Keratinocyte (primary cell): ENCODE data around the gene POU6F1. TPM values are rescaled to one million over a fixed set of nuclear protein-coding genes. Genes with fewer than 3 reads are reported as not detected.

ENCODE experiments used
- DNase-seq: peaks from one replicate; pipeline ENCODE4 v3.0.0-alpha.2; 2011; ENCODE audit warnings: low read depth, missing footprints, low spot score
- FAIRE-seq: peaks from 2 replicates; lab custom pipeline; 2011; peaks lifted over from hg19 to GRCh38; lab: Jason Lieb, UNC
- H2AFZ ChIP-seq: 2 replicates; pipeline ENCODE4 v1.6.0; 2012; ENCODE audit warnings: low read length, control low read depth, inconsistent platforms; ENCODE audit not compliant: control insufficient read depth
- H3K27ac ChIP-seq: 2 replicates; pipeline ENCODE4 v1.5.1; 2011; ENCODE audit warnings: low read length; ENCODE audit not compliant: control insufficient read depth, insufficient read depth
- H3K27me3 ChIP-seq: 3 replicates; pipeline ENCODE4 v1.6.0; 2011; ENCODE audit warnings: low read length; ENCODE audit not compliant: control insufficient read depth, insufficient read depth; ENCODE audit errors: extremely low read depth
- H3K36me3 ChIP-seq, 2 experiments: 2 replicates in 1 of 2; 3 replicates in 1 of 2; pipeline ENCODE4 v1.5.1; 2011; ENCODE audit warnings: low read length in 2 of 2, mild to moderate bottlenecking in 1 of 2; ENCODE audit not compliant: control insufficient read depth in 2 of 2, insufficient read depth in 2 of 2; ENCODE audit errors: extremely low read depth in 1 of 2
- H3K4me1 ChIP-seq: 3 replicates; pipeline ENCODE4 v1.5.1; 2011; ENCODE audit warnings: low read length; ENCODE audit not compliant: control insufficient read depth, insufficient read depth; ENCODE audit errors: extremely low read depth
- H3K4me2 ChIP-seq: 3 replicates; pipeline ENCODE4 v1.6.0; 2011; ENCODE audit warnings: low read depth, low read length; ENCODE audit not compliant: control insufficient read depth, insufficient read depth; ENCODE audit errors: extremely low read depth
- H3K4me3 ChIP-seq, 3 experiments: fragments of 200-600 bp in 1 of 3; sonication (generic) in 1 of 3; 2 replicates in 2 of 3; 3 replicates in 1 of 3; pipeline ENCODE4 v1.5.1; 2011 to 2016; ENCODE audit warnings: low read length in 3 of 3, mild to moderate bottlenecking in 3 of 3, control low read depth in 2 of 3, inconsistent platforms in 1 of 3, low read depth in 1 of 3, mixed read lengths in 1 of 3, mixed run types in 1 of 3, moderate library complexity in 1 of 3; ENCODE audit not compliant: control insufficient read depth in 2 of 3, insufficient read depth in 2 of 3; ENCODE audit errors: extremely low read depth in 1 of 3
- H3K79me2 ChIP-seq: 2 replicates; pipeline ENCODE4 v1.6.0; 2012; ENCODE audit warnings: low read length; ENCODE audit not compliant: control insufficient read depth, insufficient read depth
- H3K9ac ChIP-seq: 3 replicates; pipeline ENCODE4 v1.6.0; 2011; ENCODE audit warnings: low read length; ENCODE audit not compliant: control insufficient read depth, insufficient read depth; ENCODE audit errors: extremely low read depth
- H3K9me1 ChIP-seq: 3 replicates; pipeline ENCODE4 v1.6.0; 2011; ENCODE audit warnings: low read length; ENCODE audit not compliant: control insufficient read depth, insufficient read depth; ENCODE audit errors: extremely low read depth
- H3K9me3 ChIP-seq: 2 replicates; pipeline ENCODE4 v1.5.1; 2012; ENCODE audit warnings: low read depth, low read length; ENCODE audit not compliant: control insufficient read depth
- H4K20me1 ChIP-seq: 3 replicates; pipeline ENCODE4 v1.6.0; 2011; ENCODE audit warnings: low read length; ENCODE audit not compliant: control insufficient read depth, insufficient read depth; ENCODE audit errors: extremely low read depth
- EZH2 ChIP-seq: IDR thresholded peaks from one replicate; pipeline ENCODE4 v1.6.1; 2012; ENCODE audit warnings: inconsistent platforms, mild to moderate bottlenecking, low read length, moderate library complexity
- dilution Hi-C: fragments of 300-500 bp; cut with MboI; formaldehyde crosslinking; loops from one replicate; pipeline ENCODE4 v1.7.0; 2020; ENCODE audit warnings: low sequenced_read_pairs; ENCODE audit not compliant: extremely low pct_ligation_motif_present
- polyA minus RNA-seq, 3 experiments: library from RNA; depleted of rRNA, polyadenylated mRNA; stranded (reverse); fragments of >200 nt; gene quantifications; 1 replicate in 1 of 3; 2 replicates in 1 of 3; 3 replicates in 1 of 3; pipeline ENCODE4 v1.2.3, GENCODE V29; 2011
- polyA plus RNA-seq, 5 experiments: library from polyadenylated mRNA; depleted of rRNA in 3 of 5; stranded (reverse) in 3 of 5; stranded (forward) in 1 of 5; unstranded in 1 of 5; fragments of >200 nt; gene quantifications; 1 replicate in 1 of 5; 2 replicates in 3 of 5; 3 replicates in 1 of 5; pipeline versions ENCODE4 v1.2.1 to v1.2.3, GENCODE V29; 2011 to 2012; ENCODE audit warnings: missing spikeins in 2 of 5, low read depth in 1 of 5, low replicate concordance in 1 of 5
- TF ChIP-seq, protein P1 (sequence below), 3 experiments: IDR thresholded peaks in 1 of 3; conservative IDR thresholded peaks in 1 of 3; optimal IDR thresholded peaks in 1 of 3; 2 replicates in 2 of 3; 3 replicates in 1 of 3; pipeline versions ENCODE3 to v1.5.1; 2011; ENCODE audit warnings: low read length in 3 of 3, mild to moderate bottlenecking in 3 of 3, moderate library complexity in 2 of 3, control low read depth in 1 of 3, inconsistent platforms in 1 of 3; ENCODE audit not compliant: insufficient read depth in 2 of 3; ENCODE audit errors: extremely low read depth in 1 of 3

The POU6F1 gene, protein sequence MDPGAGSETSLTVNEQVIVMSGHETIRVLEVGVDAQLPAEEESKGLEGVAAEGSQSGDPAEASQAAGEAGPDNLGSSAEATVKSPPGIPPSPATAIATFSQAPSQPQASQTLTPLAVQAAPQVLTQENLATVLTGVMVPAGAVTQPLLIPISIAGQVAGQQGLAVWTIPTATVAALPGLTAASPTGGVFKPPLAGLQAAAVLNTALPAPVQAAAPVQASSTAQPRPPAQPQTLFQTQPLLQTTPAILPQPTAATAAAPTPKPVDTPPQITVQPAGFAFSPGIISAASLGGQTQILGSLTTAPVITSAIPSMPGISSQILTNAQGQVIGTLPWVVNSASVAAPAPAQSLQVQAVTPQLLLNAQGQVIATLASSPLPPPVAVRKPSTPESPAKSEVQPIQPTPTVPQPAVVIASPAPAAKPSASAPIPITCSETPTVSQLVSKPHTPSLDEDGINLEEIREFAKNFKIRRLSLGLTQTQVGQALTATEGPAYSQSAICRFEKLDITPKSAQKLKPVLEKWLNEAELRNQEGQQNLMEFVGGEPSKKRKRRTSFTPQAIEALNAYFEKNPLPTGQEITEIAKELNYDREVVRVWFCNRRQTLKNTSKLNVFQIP
- polyA plus RNA-seq: 0.29 to 0.45 TPM (median 0.42 TPM) in 3 replicates
- 0.32 TPM for polyA plus RNA-seq (2011; ENCODE audit: low read depth)
- polyA plus RNA-seq (2011; cell fraction: cytosol; rRNA removed): 0.23 and 0.55 TPM in 2 replicates
- polyA plus RNA-seq (2011; cell fraction: nucleus; rRNA removed): 1.6 and 1.9 TPM in 2 replicates
- 0.49 and 1.8 TPM in 2 replicates for polyA plus RNA-seq (2012; ENCODE audit: low replicate concordance)
- 0.13 to 0.98 TPM (median 0.16 TPM) in 3 replicates for polyA minus RNA-seq
- polyA minus RNA-seq (2011; cell fraction: cytosol; rRNA and poly(A)+ RNA removed): 3.1 TPM
- 0.95 and 1.7 TPM in 2 replicates for polyA minus RNA-seq (2011; cell fraction: nucleus; rRNA and poly(A)+ RNA removed)

DNA sequence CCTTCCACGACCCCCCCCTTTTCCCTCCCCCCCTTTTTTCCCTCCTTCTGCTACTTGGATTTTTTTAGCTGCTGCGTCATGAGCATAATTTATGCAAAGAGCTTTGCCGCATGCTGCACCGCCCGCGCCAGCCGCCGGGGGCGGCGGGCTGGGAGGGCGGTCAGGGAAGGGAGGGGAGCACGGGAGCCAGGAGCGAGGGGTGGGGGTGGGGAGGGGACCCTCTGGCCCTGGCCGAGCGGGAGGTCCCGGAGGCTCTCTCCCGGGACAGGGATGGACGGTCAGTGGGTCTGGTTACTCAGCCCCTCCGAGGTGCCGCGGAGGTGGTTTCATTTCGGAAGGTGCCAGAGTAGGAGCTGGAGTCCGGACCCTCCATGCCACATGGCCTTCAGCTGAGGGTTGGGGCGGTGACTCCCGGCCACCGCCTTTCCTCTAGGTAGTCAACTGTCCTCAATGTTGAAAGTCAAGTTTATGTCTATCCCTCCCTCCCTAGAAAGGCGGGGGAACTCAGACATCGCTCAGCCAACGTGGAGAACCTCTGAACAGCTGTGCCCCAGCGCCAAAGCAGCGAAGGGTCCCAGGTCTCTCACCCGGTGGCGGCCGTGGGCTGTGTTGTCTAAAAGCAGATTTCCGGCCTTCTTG, at the start of gene POU6F1:
Gene POU6F1 (minus strand): TSS at position 95 of the 639 bp plus-strand sequence. CDS start 11,226 bp downstream, outside the sequence.
- H3K9ac ChIP-seq: peak within 1 kb of the TSS; percentile 89
- dilution Hi-C loops: no loop called here
- H2AFZ ChIP-seq: peak within 1 kb of the TSS; percentile 95
- H3K9me1 ChIP-seq: no peaks in the 10 kb centered on the region
- H3K79me2 ChIP-seq: no peaks in the 10 kb centered on the region
- H3K4me3 ChIP-seq: peak within 1 kb of the TSS; percentile 65 to 84 (median 83)
- DNase-seq: no peak
- no peaks in the 10 kb centered on the region for H3K36me3 ChIP-seq
- H3K27me3 ChIP-seq: no peaks in the 10 kb centered on the region
- no peaks in the 10 kb centered on the region for H4K20me1 ChIP-seq
- FAIRE-seq: no peak
- H3K4me1 ChIP-seq: peaks cover 8% of the 10 kb centered on the region
- TF ChIP-seq, protein P1, sequence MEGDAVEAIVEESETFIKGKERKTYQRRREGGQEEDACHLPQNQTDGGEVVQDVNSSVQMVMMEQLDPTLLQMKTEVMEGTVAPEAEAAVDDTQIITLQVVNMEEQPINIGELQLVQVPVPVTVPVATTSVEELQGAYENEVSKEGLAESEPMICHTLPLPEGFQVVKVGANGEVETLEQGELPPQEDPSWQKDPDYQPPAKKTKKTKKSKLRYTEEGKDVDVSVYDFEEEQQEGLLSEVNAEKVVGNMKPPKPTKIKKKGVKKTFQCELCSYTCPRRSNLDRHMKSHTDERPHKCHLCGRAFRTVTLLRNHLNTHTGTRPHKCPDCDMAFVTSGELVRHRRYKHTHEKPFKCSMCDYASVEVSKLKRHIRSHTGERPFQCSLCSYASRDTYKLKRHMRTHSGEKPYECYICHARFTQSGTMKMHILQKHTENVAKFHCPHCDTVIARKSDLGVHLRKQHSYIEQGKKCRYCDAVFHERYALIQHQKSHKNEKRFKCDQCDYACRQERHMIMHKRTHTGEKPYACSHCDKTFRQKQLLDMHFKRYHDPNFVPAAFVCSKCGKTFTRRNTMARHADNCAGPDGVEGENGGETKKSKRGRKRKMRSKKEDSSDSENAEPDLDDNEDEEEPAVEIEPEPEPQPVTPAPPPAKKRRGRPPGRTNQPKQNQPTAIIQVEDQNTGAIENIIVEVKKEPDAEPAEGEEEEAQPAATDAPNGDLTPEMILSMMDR (optimal IDR thresholded peaks at IDR 0.05 in 1 of 3, IDR thresholded peaks at IDR 0.05 in 1 of 3, conservative IDR thresholded peaks at IDR 0.05 in 1 of 3; ENCODE audit: extremely low read depth in 1 of 3, insufficient read depth in 2 of 3, low read length in 3 of 3): peak in 2 of 3 experiments; percentile 33 to 59
- no peak for TF ChIP-seq EZH2
- H3K9me3 ChIP-seq: no peaks in the 10 kb centered on the region
- peak within 1 kb of the TSS; percentile 97 for H3K4me2 ChIP-seq
- peak within 1 kb of the TSS; percentile 76 for H3K27ac ChIP-seq

DNA sequence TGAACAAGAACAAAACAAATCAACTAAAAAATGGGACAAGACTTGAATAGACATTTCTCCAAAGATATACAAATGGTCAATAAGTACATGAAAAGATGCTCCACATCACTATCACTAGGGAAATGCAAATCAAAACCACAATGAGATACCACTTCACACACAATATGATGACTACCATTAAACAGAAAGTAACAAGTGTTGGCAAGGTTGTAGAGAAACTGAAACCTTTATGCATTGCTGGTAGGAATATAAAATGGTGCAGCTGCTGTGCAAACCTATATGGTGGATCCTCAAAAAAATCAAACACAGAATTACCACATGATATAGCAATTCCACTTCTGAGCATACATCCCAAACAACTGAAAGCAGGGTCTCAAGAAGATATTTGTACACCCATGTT, 47.2 kb upstream of the POU6F1 start:
- Histone ChIP-seq H3K9me3 (no peaks in the 10 kb centered on the region), H3K9me1 (peaks cover 6% of the 10 kb centered on the region), H3K9ac (no peak overlapping the region), H3K4me3 (no peak overlapping the region), H3K27ac (no peak overlapping the region), H3K36me3 (peaks cover 2 to 10% of the 10 kb centered on the region in 2 experiments), H3K4me1 (peaks cover 18% of the 10 kb centered on the region), H3K79me2 (peaks cover 32% of the 10 kb centered on the region), H3K4me2 (no peak overlapping the region), H2AFZ (no peak overlapping the region), H4K20me1 (no peaks in the 10 kb centered on the region), H3K27me3 (no peaks in the 10 kb centered on the region)
- dilution Hi-C loops: no loop called here
- TF ChIP-seq, protein P1 (optimal IDR thresholded peaks at IDR 0.05 in 1 of 3, IDR thresholded peaks at IDR 0.05 in 1 of 3, conservative IDR thresholded peaks at IDR 0.05 in 1 of 3; ENCODE audit: extremely low read depth in 1 of 3, insufficient read depth in 2 of 3, low read length in 3 of 3): no peak
- TF ChIP-seq EZH2: no peak
- DNase-seq: no peak
- no peak for FAIRE-seq
